GM23248 (cell line): ENCODE results near the gene KRTAP9-1.

Experiments used
- EZH2 ChIP-seq: fragments of 200-600 bp; sonication (generic); IDR thresholded peaks from 2 replicates; pipeline ENCODE4 v1.6.1; 2018; ENCODE audit warnings: antibody characterized with exemption, mild to moderate bottlenecking; ENCODE audit not compliant: insufficient read depth, poor library complexity, severe bottlenecking
- EZH2phosphoT487 ChIP-seq: fragments of 200-600 bp; sonication (generic); IDR thresholded peaks from 2 replicates; pipeline ENCODE4 v1.6.1; 2018; ENCODE audit warnings: antibody characterized with exemption, moderate library complexity, mild to moderate bottlenecking, low read depth; ENCODE audit not compliant: insufficient read depth

DNA sequence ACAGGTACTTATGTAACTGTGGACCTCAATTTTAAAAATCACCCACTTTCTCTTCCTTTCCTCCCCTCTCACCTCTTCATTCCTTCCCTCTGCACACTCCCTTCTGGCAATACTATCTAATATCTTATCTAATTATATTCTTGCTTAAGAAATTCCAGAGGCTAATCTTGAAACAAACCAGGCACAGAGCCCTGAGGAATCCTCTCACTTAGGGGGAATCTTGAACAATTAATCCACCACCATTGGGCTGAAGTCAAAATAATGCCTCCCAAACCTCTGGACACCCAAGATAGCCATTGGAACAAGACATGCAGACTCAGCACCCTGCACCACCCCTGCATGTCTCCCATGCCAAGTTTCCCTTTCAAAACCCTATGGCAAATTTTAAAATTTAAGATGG is 48.3 kb upstream of the KRTAP9-1 start:
- TF ChIP-seq EZH2phosphoT487 (no peak), EZH2 (no peak)
